Measurements from ENCODE around the gene ASB5.

GRCh38 chr4:176236946-176237345, 32.1 kb downstream of the ASB5 start:
- TF ChIP-seq, protein P1, sequence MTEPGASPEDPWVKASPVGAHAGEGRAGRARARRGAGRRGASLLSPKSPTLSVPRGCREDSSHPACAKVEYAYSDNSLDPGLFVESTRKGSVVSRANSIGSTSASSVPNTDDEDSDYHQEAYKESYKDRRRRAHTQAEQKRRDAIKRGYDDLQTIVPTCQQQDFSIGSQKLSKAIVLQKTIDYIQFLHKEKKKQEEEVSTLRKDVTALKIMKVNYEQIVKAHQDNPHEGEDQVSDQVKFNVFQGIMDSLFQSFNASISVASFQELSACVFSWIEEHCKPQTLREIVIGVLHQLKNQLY (CRISPR knock-in tag; conservative IDR thresholded peaks at IDR 0.05), result no peak
- TF ChIP-seq, protein P2, sequence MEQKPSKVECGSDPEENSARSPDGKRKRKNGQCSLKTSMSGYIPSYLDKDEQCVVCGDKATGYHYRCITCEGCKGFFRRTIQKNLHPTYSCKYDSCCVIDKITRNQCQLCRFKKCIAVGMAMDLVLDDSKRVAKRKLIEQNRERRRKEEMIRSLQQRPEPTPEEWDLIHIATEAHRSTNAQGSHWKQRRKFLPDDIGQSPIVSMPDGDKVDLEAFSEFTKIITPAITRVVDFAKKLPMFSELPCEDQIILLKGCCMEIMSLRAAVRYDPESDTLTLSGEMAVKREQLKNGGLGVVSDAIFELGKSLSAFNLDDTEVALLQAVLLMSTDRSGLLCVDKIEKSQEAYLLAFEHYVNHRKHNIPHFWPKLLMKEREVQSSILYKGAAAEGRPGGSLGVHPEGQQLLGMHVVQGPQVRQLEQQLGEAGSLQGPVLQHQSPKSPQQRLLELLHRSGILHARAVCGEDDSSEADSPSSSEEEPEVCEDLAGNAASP (IDR thresholded peaks at IDR 0.05), result no peak
- TF ChIP-seq, protein P3, sequence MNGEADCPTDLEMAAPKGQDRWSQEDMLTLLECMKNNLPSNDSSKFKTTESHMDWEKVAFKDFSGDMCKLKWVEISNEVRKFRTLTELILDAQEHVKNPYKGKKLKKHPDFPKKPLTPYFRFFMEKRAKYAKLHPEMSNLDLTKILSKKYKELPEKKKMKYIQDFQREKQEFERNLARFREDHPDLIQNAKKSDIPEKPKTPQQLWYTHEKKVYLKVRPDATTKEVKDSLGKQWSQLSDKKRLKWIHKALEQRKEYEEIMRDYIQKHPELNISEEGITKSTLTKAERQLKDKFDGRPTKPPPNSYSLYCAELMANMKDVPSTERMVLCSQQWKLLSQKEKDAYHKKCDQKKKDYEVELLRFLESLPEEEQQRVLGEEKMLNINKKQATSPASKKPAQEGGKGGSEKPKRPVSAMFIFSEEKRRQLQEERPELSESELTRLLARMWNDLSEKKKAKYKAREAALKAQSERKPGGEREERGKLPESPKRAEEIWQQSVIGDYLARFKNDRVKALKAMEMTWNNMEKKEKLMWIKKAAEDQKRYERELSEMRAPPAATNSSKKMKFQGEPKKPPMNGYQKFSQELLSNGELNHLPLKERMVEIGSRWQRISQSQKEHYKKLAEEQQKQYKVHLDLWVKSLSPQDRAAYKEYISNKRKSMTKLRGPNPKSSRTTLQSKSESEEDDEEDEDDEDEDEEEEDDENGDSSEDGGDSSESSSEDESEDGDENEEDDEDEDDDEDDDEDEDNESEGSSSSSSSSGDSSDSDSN (IDR thresholded peaks at IDR 0.05; ENCODE audit: borderline replicate concordance in 1 of 2, low read depth in 2 of 2, low read length in 2 of 2), result no peak
- TF ChIP-seq ZNF398 (CRISPR knock-in tag; IDR thresholded peaks at IDR 0.05) (no peak), ZNF444 (CRISPR knock-in tag; IDR thresholded peaks at IDR 0.05) (no peak), CTCF (IDR thresholded peaks at IDR 0.05 in 2 of 3, conservative IDR thresholded peaks at IDR 0.05 in 1 of 3; ENCODE audit: insufficient read depth in 2 of 3, low read depth in 1 of 3, low read length in 3 of 3) (no peak), FOXP1 (CRISPR knock-in tag; IDR thresholded peaks at IDR 0.05) (no peak), ZNF224 (CRISPR knock-in tag; IDR thresholded peaks at IDR 0.05) (no peak), PBX2 (CRISPR knock-in tag; IDR thresholded peaks at IDR 0.05; ENCODE audit: low read depth) (no peak), PBX2 (tag; conservative IDR thresholded peaks at IDR 0.05; ENCODE audit: low read depth) (no peak), EP300 (IDR thresholded peaks at IDR 0.05; ENCODE audit: low read length) (no peak), CBX5 (IDR thresholded peaks at IDR 0.05; ENCODE audit: borderline replicate concordance, low read depth) (no peak), TAF1 (IDR thresholded peaks at IDR 0.05; ENCODE audit: control insufficient read depth, extremely low read depth, insufficient read depth, low read length, severe bottlenecking) (no peak), ZHX1 (conservative IDR thresholded peaks at IDR 0.05; ENCODE audit: low read length) (no peak), ATF3 (IDR thresholded peaks at IDR 0.05) (no peak), ATF3 (CRISPR knock-in tag; conservative IDR thresholded peaks at IDR 0.05) (no peak)
